ENCODE results near the gene COX19. TPM values are rescaled to one million over a fixed set of nuclear protein-coding genes. Genes with fewer than 3 reads are reported as not detected.

The COX19 gene
- total RNA-seq, 1 experiment from 2014 or later = 28.9 TPM

- TF ChIP-seq CTCF (conservative IDR thresholded peaks at IDR 0.05) (no peak), EZH2 (IDR thresholded peaks at IDR 0.05; ENCODE audit: low read depth) (no peak)
- no peak overlapping the region for H3K27ac ChIP-seq
- no peak overlapping the region for H3K4me2 ChIP-seq
- ChIA-PET POLR2A (ENCODE audit: unreplicated experiment) (interaction anchor here (0.6 kb wide), 1 partner anchor 37 kb away, joined by 3 read pairs; no protein-coding TSS in a partner anchor), CTCF (no interaction called here)
- no peaks in the 10 kb centered on the region for H3K27me3 ChIP-seq (ENCODE audit: insufficient read depth, low read depth)
- peaks cover 27% of the 10 kb centered on the region for H4K20me1 ChIP-seq (ENCODE audit: insufficient read depth)
- H2AFZ ChIP-seq = no peak overlapping the region
- H3K9me2 ChIP-seq (ENCODE audit: insufficient read depth) = no peaks in the 10 kb centered on the region
- H3K79me2 ChIP-seq (ENCODE audit: low read depth) = peaks cover 24% of the 10 kb centered on the region
- DNase-seq = no peak
- intact Hi-C loops (cut with micrococcal nuclease; ENCODE audit: unreplicated experiment) = no loop called here
- no TSS peak for BruUV-seq (replicated peaks)
- no peak overlapping the region for H3K4me3 ChIP-seq
- no peaks in the 10 kb centered on the region for H3K9me3 ChIP-seq (ENCODE audit: insufficient read depth, low read depth)
- no peaks in the 10 kb centered on the region for H3K36me3 ChIP-seq (ENCODE audit: low read depth)
- peaks cover 16% of the 10 kb centered on the region for H3F3A ChIP-seq (ENCODE audit: insufficient read depth, low read depth)
- H3K4me1 ChIP-seq (replicated peaks; ENCODE audit: insufficient read depth) = 0 out of 2 replicates have a peak, but pooled peaks cover under 1% of the 10 kb centered on the region
Observed at GRCh38 chr7:1022356-1022755, 47.0 kb upstream of the COX19 start.

GRCh38 chr7:1021931-1022330 is 46.6 kb upstream of the COX19 start:
- intact Hi-C loops (cut with micrococcal nuclease; ENCODE audit: unreplicated experiment) = no loop called here
- TF ChIP-seq EZH2 (IDR thresholded peaks at IDR 0.05; ENCODE audit: low read depth) (no peak), CTCF (conservative IDR thresholded peaks at IDR 0.05) (no peak)
- H4K20me1 ChIP-seq (ENCODE audit: insufficient read depth) = peaks cover 27% of the 10 kb centered on the region
- peaks cover 13% of the 10 kb centered on the region for H3F3A ChIP-seq (ENCODE audit: insufficient read depth, low read depth)
- DNase-seq = no peak
- no peaks in the 10 kb centered on the region for H3K36me3 ChIP-seq (ENCODE audit: low read depth)
- no peaks in the 10 kb centered on the region for H3K9me3 ChIP-seq (ENCODE audit: insufficient read depth, low read depth)
- no peak overlapping the region for H2AFZ ChIP-seq
- POLR2A ChIA-PET (ENCODE audit: unreplicated experiment) = interaction anchor here (0.6 kb wide), 2 partner anchors 30 to 36 kb away, joined by 3 to 9 read pairs; no protein-coding TSS in a partner anchor
- CTCF ChIA-PET = no interaction called here
- peaks cover 19% of the 10 kb centered on the region; the same call in 1 of the 2 replicates for H3K79me2 ChIP-seq (ENCODE audit: low read depth)
- no peaks in the 10 kb centered on the region for H3K4me1 ChIP-seq (replicated peaks; ENCODE audit: insufficient read depth)
- no peak overlapping the region for H3K4me2 ChIP-seq
- H3K9me2 ChIP-seq (ENCODE audit: insufficient read depth) = no peaks in the 10 kb centered on the region
- H3K27me3 ChIP-seq (ENCODE audit: insufficient read depth, low read depth) = no peaks in the 10 kb centered on the region
- no peak overlapping the region for H3K27ac ChIP-seq
- H3K4me3 ChIP-seq = no peak overlapping the region
- BruUV-seq (replicated peaks) = no TSS peak

- H3K4me3 ChIP-seq = no peak overlapping the region
- H2AFZ ChIP-seq = no peak overlapping the region
- H3K27ac ChIP-seq = no peak overlapping the region
- POLR2A ChIA-PET (ENCODE audit: unreplicated experiment) = interaction anchor here (0.6 kb wide), 1 partner anchor 29 kb away, joined by 9 read pairs; no protein-coding TSS in a partner anchor
- CTCF ChIA-PET = no interaction called here
- no peaks in the 10 kb centered on the region for H3K27me3 ChIP-seq (ENCODE audit: insufficient read depth, low read depth)
- intact Hi-C loops (cut with micrococcal nuclease; ENCODE audit: unreplicated experiment) = no loop called here
- TF ChIP-seq EZH2 (IDR thresholded peaks at IDR 0.05; ENCODE audit: low read depth) (no peak), CTCF (conservative IDR thresholded peaks at IDR 0.05) (no peak)
- H3K36me3 ChIP-seq (ENCODE audit: low read depth) = no peaks in the 10 kb centered on the region
- peaks cover 14% of the 10 kb centered on the region; the same call in 1 of the 2 replicates for H3K79me2 ChIP-seq (ENCODE audit: low read depth)
- peaks cover 22% of the 10 kb centered on the region for H4K20me1 ChIP-seq (ENCODE audit: insufficient read depth)
- H3K9me2 ChIP-seq (ENCODE audit: insufficient read depth) = no peaks in the 10 kb centered on the region
- DNase-seq = no peak
- H3K4me2 ChIP-seq = no peak overlapping the region
- no peaks in the 10 kb centered on the region for H3K4me1 ChIP-seq (replicated peaks; ENCODE audit: insufficient read depth)
- no TSS peak for BruUV-seq (replicated peaks)
- H3F3A ChIP-seq (ENCODE audit: insufficient read depth, low read depth) = peaks cover 9% of the 10 kb centered on the region
- no peaks in the 10 kb centered on the region for H3K9me3 ChIP-seq (ENCODE audit: insufficient read depth, low read depth)
Observed at GRCh38 chr7:1021366-1021765, 46.0 kb upstream of the COX19 start.
